NCI-H1092 (cell line): ENCODE data around the gene RAD51C.
A peak's percentile ranks its signal among the peaks of the same experiment; 100 is the strongest.
"Not testable (repeated sequence)": the region's sequence is repeated elsewhere in the genome, so short reads cannot be mapped to it uniquely, and the experiment has no call there.

ENCODE experiments used
- DNase-seq: peaks from one replicate; lab custom pipeline; 2025; lab: John Stamatoyannopoulos, UW

Gene RAD51C

DNA sequence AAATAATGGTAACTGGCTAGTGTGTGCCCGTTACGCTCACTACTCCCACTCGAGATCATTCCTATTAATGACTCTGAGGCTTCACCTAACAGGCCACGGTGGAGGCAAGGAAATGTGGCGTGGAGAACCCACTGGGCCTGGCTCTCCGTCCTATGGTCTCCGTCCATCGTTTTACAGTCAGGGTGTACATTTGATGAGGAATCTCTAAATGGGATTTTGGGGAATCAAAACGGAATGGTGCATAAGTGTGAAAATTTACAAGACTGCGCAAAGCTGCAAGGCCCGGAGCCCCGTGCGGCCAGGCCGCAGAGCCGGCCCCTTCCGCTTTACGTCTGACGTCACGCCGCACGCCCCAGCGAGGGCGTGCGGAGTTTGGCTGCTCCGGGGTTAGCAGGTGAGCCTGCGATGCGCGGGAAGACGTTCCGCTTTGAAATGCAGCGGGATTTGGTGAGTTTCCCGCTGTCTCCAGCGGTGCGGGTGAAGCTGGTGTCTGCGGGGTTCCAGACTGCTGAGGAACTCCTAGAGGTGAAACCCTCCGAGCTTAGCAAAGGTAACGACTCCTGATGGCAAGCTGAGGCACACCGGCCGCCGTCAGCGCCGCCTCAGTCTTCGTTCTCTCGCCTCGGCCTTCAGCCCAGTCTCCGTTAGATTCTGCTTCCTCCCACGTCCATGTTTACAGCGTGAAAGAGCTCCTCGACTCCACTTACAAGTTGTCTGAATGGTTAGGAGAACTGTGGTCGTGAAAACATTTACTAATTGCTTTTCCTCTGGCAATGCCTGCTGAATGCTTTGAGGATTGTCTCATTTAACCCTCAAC is at the start of gene RAD51C:
TSS of gene RAD51C (plus strand) at position 364 of the 817 bp plus-strand sequence. CDS start at position 406, 42 bp downstream.
- DNase-seq, result peak; percentile 86

DNA sequence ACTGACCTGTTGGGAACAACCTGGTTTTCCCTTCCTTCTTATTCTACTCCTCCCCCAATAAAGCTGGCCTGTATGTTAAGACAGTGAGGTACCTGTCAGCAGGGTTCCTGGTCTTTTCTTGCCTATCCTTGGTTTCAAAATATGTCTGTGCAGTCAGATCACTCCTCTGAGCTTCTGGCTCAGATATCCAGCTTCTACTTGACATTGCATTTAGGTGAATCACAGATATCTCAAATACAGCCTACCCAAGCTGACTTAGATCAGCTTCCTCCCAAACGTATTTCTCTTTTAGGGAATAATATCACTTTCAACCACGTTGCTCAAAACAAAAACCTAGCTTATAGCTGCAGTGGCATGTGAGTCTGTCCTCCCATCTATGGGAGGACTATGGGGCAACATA is 49.3 kb upstream of the RAD51C start:
- no peak for DNase-seq

GRCh38 chr17:58648236-58648635 is 44.2 kb upstream of the RAD51C start:
- DNase-seq, result no peak

DNA sequence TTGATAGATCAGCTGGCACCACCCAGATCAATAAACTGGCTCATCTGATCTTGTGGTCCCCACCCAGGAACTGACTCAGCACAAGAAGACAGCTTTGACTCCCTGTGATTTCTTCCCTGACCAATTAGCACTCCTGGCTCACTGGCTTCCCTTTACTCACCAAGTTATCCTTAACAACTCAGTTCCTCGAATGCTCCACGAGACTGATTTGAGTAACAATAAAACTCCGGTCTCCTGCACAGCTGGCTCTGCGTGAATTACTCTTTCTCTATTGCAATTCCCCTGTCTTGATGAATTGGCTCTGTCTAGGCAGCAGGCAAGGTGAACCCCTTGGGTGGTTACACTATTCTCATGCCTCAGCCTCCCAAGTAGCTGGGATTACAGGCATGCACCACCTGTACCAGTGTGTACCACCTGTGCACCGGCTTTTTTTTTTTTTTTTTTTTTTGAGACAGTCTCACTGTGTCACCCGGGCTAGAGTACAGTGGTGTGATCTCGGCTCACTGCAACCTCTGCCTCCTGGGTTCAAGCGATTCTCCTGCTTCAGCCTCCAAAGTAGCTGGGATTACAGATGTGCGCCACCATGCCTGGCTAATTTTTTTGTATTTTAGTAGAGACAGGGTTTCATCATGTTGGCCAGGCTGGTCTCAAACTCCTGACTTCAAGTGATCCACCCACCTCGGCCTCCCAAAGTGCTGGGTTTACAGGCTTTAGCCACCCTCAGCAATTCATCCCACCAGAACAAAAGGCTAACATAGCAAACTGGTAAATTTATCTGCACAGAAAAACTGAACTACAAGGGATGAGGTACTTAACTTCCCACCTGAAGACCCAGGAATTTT is 34.2 kb upstream of the RAD51C start:
- not testable (repeated sequence) for DNase-seq

GRCh38 chr17:58658804-58659713 is 33.3 kb upstream of the RAD51C start:
- DNase-seq, result peak; percentile 84

- DNase-seq, result not testable (repeated sequence)
Observed at GRCh38 chr17:58659714-58660084, 32.7 kb upstream of the RAD51C start.

DNA sequence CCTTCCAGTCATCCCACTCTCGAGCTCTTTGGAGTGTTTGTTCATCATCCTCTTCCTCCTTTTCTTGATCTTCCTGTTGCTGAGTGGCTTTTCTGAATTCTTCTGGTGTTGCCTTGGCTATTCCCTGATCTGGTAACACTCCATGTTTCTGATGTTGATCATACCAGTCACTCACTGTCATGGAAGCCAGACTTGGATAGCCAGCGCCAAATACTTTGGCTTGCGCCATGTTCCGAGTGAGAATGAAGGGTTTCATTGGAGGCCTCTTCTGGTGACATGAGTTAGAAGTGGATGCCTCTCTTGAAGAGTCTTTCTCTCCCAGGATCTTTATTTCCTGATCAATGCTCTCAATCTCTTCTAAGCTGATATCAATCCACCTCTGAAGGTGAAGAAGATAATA is 31.8 kb upstream of the RAD51C start:
- no peak for DNase-seq

DNA sequence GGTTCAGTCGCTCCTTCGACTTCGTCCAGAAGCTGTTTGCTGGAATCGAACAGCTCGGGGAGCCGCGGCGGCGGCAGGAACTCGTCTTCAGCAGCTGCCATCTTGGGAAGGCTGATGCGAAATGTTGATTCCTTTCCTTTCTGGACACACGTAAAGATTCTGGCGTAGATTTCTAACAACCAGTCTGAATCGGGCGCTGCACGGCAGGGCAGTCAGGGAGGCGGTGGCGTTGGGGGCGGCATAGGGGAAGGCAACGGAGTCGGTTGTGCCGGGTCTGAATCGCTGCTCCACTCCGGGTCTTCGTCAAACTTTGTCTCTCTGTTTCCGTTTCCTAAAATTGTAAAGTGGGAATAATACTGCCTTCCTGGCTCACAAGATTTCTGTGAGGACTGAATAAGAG is 30.9 kb upstream of the RAD51C start:
- no peak for DNase-seq

DNA sequence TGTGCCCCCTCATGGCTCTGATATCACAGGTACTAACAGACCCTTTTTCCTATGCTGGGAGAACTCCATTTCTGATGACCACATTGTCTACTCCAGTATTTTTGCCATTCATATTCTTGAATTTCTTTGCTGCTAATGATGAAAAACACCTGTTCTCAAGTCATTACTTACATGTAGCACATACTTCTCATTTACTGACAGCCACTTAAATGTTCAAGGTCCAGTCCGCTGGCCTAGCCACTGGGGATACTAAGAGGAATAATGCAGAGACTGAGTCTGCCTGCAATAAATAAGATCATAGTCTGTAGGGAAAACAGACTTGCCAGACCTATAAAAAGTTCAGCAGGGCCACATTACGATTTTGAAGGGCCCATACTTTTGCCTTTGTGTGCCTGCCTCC is 28.1 kb upstream of the RAD51C start:
- no peak for DNase-seq

DNA sequence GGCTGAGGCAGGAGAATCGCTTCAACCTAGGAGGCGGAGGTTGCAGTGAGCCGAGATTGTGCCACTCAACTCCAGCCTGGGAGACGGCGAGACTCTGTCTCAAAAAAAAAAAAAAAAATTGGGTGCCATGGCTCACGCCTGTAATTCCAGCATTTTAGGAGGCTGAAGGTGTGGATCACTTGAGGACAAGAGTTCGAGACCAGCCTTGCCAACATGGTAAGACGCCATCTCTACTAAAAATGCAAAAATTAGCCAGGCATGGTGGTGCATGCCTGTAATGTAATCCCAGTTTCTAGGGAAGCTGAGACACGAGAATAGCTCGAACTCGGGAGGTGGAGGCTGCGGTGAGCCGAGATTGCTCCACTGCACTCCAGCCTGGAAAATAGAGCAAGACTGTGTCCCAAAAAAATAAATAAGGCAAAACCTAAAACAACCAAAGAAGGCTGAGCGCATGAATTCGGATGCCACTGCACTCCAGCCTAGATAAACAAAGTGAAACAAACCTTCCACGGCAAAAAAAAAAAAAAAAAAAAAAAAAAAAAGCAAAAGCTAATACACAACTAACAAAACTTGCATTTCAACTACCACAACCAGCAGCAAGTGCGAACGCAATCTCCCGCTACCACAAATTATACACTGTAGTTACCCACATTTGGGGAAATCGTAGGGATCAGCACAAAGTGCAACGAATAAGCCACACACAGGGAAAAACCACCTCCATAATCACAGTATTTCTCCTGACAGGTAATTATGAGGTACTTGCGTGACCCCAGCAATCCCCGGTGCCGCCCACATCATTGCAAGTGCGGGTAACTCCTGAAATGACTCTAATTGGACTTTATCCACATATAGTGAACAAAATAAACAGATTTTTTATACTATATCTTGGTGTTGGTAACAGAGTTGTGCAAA is 26.2 kb upstream of the RAD51C start:
- DNase-seq, result no peak

- peak; percentile 37 for DNase-seq
Observed at GRCh38 chr17:58666858-58667267, 25.5 kb upstream of the RAD51C start.

- no peak for DNase-seq
Observed at GRCh38 chr17:58667934-58668597, 24.3 kb upstream of the RAD51C start.

GRCh38 chr17:58668598-58668935 is 23.8 kb upstream of the RAD51C start:
- DNase-seq, result no peak

DNA sequence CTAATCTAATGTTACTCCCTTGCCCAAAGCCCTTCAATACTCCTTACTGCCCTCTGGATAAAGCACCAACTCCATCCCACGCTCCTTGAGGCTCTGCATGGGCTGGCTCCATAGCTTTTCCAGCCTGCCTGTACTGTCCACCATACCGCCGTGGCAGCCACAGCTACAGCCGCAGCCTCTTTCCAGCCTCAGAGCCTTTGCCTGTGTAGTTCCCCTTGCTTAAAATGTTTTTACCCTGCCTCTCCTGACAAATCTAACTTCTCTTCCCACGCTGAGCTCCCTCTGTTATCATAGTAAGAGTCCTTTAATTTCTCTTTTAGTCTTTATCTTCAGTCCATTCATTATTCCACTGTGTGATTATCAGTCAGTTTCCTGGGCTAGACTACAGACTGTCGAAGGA is 22.5 kb upstream of the RAD51C start:
- DNase-seq, result no peak

DNA sequence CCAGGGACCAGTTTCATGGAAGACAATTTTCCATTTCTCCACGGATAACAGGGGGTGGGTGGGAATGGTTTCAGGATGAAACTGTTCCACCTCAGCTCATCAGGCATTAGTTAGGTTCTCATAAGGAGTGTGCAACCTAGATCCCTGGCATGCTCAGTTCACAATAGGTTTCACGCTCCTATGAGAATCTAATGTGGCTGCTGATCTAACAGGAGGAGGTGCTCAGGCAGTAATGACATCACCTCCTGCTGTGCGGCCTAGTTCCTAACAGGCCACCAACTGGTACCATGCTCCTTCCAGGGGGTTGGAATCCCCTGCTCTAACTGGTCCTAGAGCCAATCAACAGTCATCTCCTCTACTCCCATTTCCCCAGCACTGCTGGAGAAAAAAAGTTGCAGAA is 20.4 kb upstream of the RAD51C start:
- DNase-seq, result no peak

DNA sequence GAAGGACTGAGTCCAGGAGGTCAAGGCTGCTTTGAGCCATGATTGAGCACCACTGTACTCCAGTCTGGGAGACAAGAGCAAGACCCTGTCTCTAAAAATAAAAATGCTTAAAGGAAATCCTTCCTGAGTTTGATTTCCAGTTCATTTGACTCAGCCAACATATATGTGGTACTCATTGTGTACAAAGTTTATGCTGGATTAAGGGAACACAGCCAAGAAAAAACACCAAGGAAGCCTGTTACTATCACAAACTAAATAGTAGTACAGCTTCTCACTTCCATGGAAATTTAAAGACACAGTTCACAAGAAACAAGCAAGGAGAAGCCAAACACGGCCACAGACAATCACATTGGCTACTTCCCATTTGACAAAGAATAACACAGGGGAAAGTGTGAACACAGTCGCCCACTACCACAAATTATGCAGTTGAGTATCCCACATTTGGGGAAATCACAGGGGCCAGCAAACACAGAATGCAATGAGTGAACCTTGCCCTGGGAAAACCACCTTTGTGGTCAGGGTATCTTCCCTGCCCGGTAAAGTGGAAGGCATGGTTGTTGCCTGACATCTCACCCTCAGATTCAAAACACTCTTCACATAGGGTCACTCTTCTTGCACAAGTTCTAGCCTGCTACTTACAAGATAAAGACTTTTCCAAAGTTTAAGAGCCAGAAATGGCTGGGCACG is 15.1 kb upstream of the RAD51C start:
- DNase-seq, result no peak

GRCh38 chr17:58678287-58678686 is 14.1 kb upstream of the RAD51C start:
- DNase-seq, result not testable (repeated sequence)

DNA sequence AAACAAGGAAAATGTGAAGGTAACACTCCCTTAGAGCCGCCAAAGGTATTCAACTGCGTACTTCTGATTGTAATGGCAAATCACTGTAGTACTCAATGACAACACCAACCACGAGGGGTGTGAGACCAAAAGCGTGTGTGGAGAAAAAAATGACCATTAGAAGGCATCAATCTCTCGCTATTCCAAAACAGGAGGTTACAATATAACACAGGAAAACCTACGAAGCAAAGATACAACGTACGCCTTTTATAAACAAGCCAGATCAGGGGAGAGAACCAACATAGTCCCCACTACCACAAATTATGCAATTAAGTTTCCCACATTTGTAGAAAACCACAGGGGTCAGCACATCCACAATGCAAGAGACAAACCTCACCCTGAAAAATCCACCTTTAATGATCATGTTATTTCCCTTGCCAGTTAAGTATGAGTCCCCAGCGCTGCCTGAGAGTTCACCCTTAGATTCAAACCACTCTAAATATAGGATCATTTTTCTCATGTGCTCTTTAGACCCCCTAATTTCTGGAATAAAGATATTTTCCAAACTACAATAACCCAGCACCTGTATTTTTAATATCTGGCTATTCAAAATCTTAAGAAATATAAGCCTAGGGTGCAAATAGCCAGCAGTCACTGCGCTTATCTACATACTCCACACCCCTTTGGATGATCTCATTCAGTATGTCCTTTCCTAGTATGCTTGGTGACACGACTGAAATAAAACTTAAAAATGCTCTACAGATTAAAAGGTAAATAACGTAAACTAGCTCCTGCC is 13.0 kb upstream of the RAD51C start:
- no peak for DNase-seq

DNA sequence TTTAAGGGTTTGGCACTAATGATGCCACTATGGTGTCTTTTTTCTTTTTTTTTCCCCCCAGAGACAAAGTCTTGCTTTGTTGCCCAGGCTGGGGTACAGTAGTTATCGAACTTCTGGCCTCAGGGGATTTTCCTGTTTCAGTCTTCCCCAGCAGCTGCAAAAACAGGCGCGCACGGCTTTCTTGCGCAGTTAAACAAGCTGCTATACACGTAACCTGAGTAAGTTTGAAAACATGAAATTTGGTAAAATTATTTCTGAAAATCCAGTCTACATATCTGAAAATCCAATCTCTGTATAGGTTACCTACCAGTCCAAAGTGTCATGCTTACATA is 12.4 kb upstream of the RAD51C start:
- DNase-seq, result no peak
